Right kidney (tissue), 1 donor: ENCODE measurements around the gene ARHGAP4.

Experiments used
- DNase-seq: peaks from one replicate; pipeline ENCODE4 v3.0.0-alpha.2; 2016

The ARHGAP4 gene

DNA sequence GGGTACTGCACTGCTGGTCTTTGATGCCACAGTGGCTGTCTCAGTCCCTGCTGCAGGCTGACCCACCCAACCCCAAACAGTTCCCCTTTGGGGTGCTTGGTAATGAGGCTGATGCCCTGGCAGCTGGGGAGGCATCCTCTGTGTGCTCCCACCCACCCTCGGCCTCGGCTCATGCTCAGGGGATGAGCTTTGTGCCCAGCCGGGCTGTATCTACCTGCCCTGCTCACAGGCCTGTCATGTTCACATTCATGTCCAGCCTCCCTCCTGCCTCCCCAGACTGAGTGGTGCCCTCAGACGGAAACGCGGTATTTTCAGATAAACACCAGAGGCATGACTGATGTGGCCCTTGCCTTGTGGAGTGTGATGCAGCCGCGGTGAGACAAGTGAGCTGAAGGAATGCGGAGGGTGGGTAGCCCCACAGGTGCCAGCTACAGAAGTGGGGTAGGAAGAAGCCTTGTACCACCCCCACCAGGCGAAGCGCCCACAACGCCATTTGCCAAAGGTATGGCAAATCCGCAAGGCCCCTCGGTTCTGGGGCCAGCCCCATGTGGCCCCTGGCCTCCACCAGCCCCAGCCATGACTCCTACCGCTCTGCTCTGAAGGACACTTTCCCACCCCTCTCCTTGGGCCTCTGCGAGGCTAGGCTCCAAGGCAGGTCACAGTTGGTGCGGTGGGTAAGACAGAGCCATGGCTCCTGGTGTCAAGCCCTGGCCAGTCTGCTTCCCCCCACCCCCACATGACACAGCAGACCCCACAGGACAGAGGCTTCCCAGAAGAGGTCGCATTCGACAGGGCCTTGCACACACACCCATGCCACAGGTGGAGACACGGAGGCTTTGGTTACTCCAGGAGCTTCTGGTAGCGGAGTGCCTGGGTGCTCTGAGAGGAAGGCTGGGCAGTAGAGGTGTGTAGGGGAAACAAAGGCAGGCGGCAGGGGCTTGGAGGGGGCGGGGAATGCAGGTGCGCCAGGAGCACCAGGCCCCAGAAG, 20.2 kb upstream of the ARHGAP4 start:
- DNase-seq: no peak

DNA sequence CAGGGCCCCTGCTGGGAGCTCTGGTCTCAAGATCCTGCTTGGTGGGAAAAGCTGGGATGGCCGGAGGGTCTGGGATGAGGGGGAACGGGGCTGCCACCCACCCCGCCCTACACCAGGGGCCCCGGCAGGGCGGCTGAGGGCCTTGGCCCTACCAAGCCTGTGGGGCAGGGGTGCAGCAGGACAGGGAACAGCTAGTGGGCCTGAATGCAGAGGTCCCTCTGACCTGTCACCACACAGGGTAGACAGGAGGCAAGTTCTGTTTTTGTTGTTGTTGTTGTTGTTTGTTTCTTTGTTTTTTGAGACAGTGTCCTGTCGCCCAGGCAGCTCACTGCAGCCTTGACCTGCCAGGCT, 18.7 kb upstream of the ARHGAP4 start:
- no peak for DNase-seq

DNA sequence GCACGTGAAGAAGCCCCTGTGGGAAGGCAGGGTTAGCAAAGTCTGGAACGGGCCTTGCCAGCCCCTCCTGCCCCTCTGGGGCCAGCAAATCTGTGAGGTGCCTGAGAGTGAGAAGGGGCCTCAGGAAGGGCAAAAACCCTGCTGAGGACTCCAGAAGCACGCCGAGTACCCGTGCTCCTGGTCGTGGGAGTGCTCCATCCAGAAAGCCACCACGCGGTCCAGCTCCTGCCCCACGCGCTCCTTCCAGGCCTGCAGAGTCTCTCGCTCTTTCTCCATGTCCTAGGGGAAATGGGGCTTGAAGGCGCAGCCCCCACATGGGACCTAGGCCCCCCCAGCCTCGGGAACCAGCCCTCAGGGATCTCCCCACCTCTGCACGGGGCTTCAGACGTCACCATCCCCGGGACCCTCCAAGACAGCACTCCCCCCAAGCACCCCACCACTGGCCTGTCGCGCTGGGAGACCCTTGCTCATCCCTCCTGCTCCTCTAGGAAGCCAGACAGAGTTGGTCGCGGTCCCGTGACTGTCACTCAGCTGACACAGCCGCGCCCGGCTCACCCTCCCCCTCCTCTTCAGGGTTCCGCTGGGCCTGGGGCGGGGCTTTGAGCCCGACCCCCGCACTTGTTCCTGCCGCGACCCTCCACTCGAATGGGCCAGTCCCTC, 18.2 kb upstream of the ARHGAP4 start, which contains the start of gene RENBP:
RENBP (minus strand) TSS at position 504 of the 660 bp plus-strand sequence; CDS start at position 471, 33 bp downstream.
- DNase-seq: no peak

DNA sequence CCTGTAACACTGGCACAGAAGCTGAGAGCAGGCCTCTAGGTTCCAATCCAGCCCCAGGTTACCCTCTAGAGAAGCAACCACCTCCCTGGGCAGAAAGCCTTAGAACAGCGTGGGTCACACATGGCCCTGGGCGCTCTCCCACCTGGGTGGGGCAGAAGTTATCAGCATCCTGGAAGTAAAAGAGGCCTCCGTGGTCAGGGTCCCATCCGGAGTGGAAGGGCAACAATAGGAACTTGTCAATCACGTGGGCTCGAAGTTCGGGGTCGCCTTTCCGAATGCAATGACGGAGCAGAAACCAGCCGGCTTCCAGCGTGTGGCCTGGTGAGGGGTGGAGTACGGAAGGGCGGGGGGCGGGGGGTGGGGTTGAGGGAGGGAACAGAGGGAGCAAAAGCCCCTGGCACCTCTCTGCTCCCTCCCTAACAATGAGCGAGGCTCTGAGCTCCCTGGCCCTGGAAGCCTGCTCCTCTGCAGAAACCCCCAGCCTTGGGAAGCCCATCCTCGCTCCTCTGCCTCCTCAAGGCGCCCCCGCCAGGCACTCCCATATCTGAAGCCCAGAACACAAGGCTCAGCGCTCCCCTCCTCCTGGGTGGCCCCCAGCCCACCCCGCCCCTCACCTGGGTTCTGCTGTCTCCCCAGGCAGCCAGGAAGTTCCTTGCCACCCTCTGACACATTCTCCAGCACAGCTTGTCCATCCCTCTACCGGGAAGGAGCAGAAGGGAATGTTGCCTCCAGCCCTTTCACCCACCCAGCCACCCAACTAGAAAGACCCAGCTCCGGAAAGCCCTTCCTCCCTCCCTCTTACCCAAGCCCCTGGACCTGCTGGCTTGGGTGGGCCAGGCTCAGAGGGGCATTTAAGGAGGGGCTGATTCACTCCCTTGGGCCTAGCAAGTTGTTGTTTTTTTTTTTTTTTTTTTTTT, 15.5 kb upstream of the ARHGAP4 start:
- DNase-seq: no peak

DNA sequence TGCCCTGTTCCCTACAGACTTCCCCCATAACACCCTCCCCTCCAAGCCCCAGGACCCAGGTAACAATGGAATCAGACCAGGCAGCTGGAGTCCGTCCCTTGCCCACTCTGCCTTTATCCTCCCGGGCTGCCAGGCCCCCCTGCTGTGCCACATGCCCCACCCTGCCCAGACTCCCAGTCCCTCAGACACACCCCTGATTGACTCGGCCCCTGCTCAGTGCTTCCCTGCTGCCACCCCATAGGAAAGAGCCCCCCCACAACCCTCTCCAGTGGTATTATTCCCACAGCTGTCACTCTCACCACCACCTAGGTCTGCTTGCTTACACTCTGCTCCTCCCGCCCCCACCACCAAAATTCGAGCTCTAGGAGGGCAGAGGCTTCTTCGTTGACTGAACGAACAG, 13.5 kb upstream of the ARHGAP4 start:
- DNase-seq: no peak

DNA sequence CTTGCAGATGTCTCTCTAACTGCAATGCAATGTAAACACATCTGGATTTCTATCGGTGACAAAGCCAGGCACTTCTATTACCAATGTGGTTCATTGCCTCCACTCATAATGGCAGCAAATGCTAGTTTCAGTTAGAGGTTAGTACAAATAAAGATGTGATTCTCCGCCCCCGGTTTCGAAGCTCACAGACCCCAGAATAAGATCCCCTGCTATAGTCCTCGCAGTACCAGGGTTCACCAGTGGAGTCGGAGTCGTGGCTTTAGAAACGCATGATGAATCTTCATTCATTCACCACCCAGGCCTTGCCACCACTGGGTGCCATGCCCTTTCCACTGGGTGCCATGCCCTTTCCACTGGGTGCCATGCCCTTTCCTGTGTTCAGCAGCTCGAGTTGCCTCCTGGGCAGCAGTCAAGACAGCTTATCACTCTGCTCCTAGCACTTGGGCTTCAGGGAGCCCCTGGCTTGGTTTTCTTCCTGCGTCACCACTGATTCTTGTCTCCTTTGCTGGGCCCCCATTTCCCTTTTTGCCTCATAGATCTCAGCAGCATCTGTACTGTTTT, 12.2 kb upstream of the ARHGAP4 start:
- no peak for DNase-seq

DNA sequence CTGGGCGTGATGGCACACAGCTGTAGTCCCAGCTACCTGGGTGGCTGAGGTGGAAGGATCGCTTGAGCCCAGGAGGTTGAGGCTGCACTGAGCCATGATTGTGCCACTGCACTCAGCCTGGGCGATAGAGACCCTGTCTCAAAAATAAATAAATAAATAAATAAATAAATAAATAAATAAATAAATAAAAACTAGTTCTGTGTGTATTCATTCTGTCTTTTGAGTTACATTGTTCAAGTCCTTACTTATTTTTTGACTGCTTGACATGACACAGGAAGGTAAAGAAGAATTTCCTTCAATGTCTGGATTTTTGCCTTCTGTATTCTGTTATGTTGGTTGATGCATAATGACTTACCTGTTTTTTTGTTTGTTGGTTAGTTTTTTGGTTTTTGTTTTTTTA, 11.0 kb upstream of the ARHGAP4 start:
- DNase-seq: no peak

DNA sequence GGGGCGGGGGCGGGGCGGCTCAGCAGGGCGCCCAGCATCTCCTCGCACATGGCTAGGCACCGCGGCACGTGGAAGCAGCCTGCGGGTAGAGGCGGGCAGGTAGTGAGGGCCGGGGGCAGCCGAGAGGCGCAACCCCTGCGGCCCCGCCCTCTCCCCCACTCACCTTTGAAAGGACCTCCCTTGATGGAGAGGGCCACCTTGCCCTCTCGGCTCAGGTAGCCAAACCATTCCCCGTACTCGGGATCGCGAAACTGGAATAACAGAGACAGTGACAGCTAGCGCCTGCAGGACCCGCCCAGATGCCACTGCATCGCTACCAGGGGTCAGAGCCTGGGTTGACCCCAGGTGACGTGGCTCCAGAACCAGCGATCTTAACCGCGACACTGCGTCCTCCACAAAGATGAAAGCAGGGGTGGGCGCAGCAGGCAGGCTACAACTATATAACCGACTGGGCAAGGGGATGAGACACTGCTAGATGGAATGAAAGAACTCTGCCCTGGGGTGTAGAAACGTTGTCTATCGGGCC, 9.3 kb upstream of the ARHGAP4 start:
- no peak for DNase-seq

DNA sequence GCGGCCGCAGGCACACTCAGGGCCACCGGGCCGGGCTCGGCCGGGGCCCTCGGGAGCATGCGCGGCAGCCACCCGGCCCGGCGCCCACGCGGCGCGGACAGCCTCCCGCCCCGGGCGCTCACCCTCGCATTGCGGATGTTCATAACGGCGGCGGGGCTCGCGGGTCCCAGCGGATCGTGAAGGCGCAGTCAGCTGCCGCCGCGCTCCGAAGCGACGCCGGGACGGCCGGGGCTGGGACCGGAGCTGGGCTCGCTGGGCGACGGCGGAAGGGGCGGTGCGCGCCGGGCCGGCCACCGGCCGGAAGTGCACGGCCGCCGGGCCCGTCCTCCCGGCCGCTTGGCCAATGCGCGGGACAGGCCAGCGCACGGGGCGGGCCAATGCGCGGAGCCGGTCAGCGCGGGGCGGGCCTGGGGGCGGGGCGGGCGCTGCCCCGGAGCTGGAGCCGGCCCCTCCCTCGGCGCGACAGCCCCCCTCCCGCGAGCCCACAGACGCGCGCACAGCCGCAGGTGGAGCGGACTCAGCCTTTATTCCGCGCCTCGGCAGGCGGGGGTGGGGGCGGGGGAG, 8.8 kb upstream of the ARHGAP4 start, which contains the start of gene NAA10:
NAA10 (minus strand) TSS at position 276 of the 564 bp plus-strand sequence; CDS start at position 143, 133 bp downstream.
- DNase-seq: peak; percentile 62

DNA sequence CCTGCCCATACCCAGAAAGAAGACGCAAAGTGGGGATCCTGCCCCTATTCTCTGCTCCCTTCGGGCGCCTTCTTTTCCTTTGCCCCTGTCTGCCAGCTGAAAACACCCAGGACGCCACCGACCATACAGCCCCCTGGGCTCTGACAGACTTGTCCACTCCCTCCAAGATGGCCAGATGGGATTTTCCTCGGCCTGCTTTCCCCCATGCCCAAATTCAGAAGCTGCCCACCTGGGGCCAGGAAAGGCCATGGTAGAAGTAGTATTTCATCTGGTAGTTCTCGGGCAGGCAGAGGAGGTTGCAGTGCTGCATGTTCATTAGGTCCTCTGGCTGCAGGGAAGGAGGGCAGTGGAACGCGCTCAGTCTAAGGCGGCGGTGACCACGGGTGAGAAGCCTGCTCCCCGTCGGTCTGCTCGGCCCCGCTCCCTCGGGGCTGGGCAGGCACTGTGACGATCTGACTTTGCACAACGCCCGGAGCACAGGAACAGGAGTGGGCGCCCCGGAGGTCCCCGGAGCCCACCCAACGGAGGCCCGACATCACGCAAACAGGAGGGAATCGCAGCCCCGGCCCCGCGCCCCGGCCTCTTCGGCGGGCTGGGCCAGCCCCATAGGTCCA, 8.2 kb upstream of the ARHGAP4 start:
- no peak for DNase-seq

DNA sequence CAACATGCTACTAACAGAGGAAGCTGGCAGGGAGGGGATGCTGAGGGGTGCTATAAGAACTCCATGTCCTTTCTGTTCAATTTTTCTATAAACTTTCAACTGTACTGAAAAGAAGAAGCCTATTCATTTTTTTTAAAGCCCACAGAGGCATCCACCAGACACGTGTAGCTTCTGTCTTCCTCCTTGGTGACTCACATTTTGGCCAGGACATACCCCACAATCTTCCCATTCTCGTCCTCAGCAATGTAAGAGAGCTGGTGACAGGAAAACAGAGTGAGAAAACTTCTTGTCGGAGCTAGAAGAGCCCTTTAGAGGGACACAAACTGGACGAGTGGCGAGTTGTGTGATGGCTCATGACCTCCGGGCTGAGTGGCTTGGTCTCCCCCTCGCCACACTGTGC, 7.7 kb upstream of the ARHGAP4 start:
- no peak for DNase-seq

DNA sequence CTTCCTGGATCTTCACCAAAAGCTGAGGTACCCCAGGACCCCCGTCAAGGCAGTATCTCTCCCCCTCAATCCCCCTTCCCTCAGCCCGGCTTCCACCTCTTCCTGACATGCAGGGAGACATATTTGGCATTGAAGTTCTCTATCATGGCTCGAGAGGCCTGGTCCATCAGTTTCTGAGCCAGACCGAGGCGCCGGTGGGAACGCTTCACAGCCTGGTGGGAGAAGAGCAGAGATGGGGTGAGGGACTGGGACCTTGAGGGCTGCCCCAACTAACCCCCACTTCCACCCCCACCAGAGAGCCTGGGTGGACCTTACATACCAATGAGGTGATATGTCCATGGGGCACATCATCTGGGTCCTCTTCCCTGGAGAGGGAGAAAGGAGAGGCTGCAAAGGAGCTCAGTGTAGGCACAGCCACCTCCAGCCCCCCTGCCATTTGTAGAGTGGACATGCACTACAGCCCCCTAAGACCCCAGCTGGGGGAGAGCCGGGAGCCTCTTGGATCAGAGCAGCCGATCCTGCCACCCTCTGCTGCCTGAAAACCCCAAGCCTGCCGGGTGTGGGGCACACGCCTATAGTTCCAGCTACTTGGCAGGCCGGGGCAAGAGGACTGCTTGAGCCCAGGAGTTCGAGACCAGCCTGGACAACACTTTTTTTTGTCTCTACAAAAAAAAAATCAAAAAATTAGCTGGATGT, 6.3 kb upstream of the ARHGAP4 start:
- no peak for DNase-seq

DNA sequence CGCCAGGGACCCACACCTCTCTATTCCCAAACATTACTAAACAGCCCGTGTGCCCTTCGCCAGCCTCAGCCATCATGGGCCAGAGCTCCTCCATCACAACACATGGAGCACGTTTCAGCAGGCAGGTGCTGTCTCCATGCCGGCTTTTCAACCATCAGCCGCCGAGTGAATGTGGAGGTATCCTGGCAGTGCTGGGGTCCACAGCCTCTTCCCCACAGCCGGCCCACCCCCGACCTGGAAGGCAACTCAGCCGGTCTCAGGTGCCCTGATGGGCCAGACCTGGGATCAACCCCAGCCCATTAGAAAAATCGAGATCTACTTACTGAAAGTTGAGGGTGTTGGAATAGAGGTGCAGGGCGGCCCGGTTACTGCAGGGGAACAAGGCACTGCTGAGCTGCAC, 5.7 kb upstream of the ARHGAP4 start:
- no peak for DNase-seq

DNA sequence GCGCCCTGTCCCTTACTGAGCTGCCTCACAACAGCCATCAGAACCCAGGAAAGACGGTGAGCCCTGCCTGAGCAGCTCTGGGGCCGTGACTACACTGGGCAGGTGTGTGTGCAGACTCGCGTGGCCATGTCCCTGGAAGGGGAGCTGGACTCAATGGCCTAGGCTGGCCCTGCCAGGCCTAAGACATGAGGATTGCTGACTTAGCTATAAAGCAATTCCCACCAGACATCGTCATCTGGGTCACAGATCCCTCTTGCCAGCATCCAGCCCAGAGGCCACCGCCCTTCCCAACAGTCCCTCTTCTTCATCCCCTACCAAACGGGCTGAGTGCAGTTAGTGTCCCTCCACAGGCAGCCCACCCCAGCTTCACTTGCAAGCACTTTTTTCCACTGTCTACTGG, 5.1 kb upstream of the ARHGAP4 start:
- no peak for DNase-seq

DNA sequence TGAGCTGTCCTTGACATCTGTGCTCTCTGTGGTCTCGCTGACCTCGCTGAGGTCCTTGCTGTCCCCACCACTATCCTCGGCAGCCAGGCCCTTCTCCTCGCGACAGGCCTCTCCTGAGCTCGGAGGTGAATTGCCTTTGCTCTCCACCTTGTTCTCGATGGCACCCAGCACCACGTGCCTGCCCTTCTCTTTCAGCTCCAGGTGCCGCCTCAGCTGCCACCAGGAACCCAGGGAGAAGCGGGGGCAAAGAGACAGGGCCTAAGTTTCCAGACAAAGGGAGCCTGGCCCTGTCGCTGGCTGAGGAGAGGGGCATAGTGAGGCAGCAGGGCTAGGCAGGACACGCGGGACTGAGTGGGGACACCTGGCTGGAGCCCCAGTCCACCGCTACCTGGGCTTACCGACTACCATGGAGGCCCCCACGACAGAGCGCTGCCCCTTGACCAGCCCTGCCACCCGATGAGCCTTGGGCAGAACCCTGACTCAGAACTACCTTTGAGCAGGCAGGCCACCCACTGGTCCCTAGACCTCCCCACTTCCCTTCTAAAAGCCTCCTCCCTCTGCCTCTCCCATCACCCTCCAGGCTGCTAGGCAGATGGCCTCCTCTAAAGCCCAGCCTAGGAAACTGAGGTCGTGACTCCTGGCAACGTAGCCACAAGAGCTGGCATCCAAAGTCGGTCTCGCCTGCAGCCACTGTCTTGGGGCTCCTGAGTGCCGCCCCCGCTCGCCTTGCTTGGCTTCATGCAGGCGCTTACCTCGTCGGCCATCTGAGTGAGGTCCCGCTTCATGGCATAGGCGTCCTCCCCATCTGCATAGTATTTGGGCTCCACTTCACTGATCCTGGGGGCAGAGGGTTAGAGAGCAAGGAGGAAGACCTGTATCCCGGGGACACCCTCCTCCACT, 4.2 kb upstream of the ARHGAP4 start:
- DNase-seq: no peak

DNA sequence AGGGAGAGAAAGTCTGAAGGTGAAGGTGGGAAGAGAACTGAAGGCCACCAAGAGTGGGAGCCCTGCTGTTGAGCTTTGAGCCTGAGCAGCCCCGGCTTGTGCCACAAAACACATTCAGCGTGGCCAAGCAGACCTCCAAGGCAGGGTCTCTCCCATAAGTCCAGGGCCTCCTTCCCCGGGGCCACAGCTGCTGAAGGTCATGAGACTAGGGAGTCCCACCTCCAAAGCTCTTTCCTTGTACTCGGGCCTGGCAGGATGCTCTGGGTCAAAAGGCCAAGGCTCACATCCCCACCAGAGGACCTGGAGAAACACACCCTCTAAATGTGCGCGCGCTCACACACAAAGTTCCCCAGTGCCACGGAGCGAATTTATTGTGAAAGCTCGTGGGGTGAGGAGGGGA, 3.5 kb upstream of the ARHGAP4 start:
- no peak for DNase-seq

DNA sequence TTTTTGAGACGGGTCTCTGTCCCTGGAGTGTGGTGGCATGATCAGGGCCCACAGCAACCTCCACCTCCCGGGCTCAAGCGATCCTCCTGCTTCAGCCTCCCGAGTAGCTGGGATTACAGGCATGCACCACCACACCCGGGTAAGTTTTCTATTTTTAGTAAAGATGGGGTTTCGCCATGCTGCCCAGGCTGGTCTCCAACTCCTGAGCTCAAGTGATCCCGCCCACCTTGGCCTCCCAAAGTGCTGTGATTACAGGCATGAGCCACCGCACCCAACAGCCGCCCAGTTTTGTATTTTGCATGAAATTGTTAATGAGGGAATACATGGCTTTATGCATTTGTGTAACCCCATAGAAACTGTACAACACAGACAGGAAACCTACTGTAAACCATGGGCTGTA, 2.8 kb upstream of the ARHGAP4 start:
- DNase-seq: no peak

DNA sequence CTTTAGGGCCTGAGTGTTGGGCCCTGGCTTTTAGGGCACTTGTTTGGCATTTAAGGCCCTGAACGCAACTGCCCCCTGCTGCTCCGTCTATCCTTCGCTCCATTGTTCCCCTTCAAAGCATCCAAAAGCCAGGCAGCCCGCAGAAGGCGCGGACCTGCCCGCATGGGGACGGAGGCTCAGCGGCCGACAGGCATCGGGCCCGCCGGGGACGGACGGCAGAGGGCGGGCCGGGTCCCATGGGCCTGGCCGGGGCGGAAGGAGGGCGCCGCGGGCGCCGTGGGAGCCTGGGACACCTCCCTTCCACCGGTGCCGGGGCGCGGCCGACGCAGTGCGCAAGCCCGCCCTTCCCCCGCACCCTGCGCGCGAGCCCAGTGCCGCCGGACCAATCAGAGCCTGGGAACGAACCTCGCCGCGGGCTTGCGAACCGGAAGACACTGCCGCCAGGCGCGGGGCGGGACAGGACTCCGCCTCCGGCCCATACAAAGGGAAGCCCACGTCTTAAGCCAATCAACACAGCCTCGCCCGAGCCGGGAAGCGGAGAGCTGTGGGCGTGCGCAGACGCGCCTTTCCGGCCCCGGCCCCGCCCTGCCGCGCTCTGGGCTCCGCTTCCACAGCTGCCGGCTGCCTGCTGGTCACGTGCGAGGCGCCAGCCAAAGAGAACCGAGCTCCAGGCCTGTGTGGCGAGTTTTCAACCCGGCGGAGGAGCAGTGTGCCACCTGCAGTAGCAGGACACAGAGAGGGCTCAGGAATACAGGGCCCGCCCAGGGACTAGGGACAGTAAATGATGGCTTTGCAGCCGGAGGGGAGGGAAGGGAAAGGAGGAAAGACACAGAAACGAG, 2.1 kb upstream of the ARHGAP4 start:
- DNase-seq: peak; percentile 80

DNA sequence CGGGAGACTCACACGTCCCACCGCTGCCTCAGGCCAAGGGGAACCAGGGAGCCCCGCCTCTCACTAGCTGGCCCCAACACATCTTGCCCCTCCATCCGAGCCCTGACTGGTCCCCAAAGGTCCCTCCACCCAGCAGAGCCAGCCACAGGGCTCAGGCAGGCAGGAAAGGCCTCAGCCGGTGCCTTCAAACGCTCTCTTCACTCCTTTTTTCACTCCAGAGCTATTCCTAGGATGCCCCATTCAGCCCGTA, 1.5 kb upstream of the ARHGAP4 start:
- no peak for DNase-seq
